ENCODE results near the gene EPHB1. TPM values are rescaled to one million over a fixed set of nuclear protein-coding genes. Genes with fewer than 3 reads are reported as not detected.

The EPHB1 gene
- total RNA-seq, 1 experiment from 2014 or later: 0.86 TPM

GRCh38 chr3:135148398-135149020, 353.4 kb downstream of the EPHB1 start:
- H3K4me2 ChIP-seq (ENCODE audit: low read length): no peak overlapping the region
- intact Hi-C loops (cut with micrococcal nuclease): no loop called here
- H3K27ac ChIP-seq (ENCODE audit: low read depth, low read length): no peak overlapping the region
- ATAC-seq: no peak
- H3K27me3 ChIP-seq (ENCODE audit: insufficient read depth, low read length): peaks cover 40% of the 10 kb centered on the region
- no peak overlapping the region for H2AFZ ChIP-seq (ENCODE audit: low read depth, low read length, poor library complexity, severe bottlenecking)
- no peaks in the 10 kb centered on the region for H3K9me2 ChIP-seq (ENCODE audit: insufficient read depth)
- H3K4me3 ChIP-seq (replicated peaks in 1 of 2; ENCODE audit: low read depth in 1 of 2, low read length in 2 of 2): no peak overlapping the region
- POLR2A ChIA-PET: no interaction called here
- H3K9ac ChIP-seq (ENCODE audit: low read length): no peak overlapping the region
- RAD21 ChIA-PET (ENCODE audit: low non-redundant PET in 1 of 2, low total read pairs in 2 of 2, uncharacterized antibody in 2 of 2, unreplicated experiment in 2 of 2): no interaction called here
- H3K4me1 ChIP-seq (ENCODE audit: control insufficient read depth in 1 of 2, insufficient read depth in 2 of 2, low read length in 2 of 2): no peaks in the 10 kb centered on the region
- DNase-seq (ENCODE audit: low read depth, low spot score): no peak
- no peaks in the 10 kb centered on the region for H3K9me3 ChIP-seq (ENCODE audit: control insufficient read depth in 1 of 2, insufficient read depth in 1 of 2, low read depth in 1 of 2, low read length in 2 of 2)
- TF ChIP-seq FOSL1 (IDR thresholded peaks at IDR 0.05; ENCODE audit: low read depth): no peak
- TF ChIP-seq SIN3A (IDR thresholded peaks at IDR 0.05; ENCODE audit: low read depth): no peak
- TF ChIP-seq REST (IDR thresholded peaks at IDR 0.05; ENCODE audit: low read depth): no peak
- TF ChIP-seq, protein P1, sequence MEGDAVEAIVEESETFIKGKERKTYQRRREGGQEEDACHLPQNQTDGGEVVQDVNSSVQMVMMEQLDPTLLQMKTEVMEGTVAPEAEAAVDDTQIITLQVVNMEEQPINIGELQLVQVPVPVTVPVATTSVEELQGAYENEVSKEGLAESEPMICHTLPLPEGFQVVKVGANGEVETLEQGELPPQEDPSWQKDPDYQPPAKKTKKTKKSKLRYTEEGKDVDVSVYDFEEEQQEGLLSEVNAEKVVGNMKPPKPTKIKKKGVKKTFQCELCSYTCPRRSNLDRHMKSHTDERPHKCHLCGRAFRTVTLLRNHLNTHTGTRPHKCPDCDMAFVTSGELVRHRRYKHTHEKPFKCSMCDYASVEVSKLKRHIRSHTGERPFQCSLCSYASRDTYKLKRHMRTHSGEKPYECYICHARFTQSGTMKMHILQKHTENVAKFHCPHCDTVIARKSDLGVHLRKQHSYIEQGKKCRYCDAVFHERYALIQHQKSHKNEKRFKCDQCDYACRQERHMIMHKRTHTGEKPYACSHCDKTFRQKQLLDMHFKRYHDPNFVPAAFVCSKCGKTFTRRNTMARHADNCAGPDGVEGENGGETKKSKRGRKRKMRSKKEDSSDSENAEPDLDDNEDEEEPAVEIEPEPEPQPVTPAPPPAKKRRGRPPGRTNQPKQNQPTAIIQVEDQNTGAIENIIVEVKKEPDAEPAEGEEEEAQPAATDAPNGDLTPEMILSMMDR (IDR thresholded peaks at IDR 0.05 in 2 of 3, conservative IDR thresholded peaks at IDR 0.05 in 1 of 3; ENCODE audit: borderline replicate concordance in 1 of 3, insufficient read depth in 1 of 3, low read depth in 2 of 3, low read length in 2 of 3): no peak
- no peak for TF ChIP-seq POLR2AphosphoS5 (IDR thresholded peaks at IDR 0.05; ENCODE audit: low read depth, low read length)
- no peaks in the 10 kb centered on the region for H3K36me3 ChIP-seq (ENCODE audit: control insufficient read depth in 1 of 2, insufficient read depth in 2 of 2, low read length in 2 of 2)
- H4K20me1 ChIP-seq (ENCODE audit: insufficient read depth): no peaks in the 10 kb centered on the region
- CTCF ChIA-PET: no interaction called here
- no TSS peak for BruUV-seq (replicated peaks)
- no peaks in the 10 kb centered on the region for H3K79me2 ChIP-seq (ENCODE audit: insufficient read depth, low read length)

All from HCT116 (cell line).